ENCODE results near the gene SPTBN4. TPM values are rescaled to one million over a fixed set of nuclear protein-coding genes. Genes with fewer than 3 reads are reported as not detected.
"Not testable (repeated sequence)": the region's sequence is repeated elsewhere in the genome, so short reads cannot be mapped to it uniquely, and the experiment has no call there.

Gene SPTBN4
- polyA plus RNA-seq, 3 donors = 0.65 to 1.8 (median 1.4) TPM

- no peak for DNase-seq (ENCODE audit: low read depth in 3 of 3, low spot score in 2 of 3)
Observed at GRCh38 chr19:40611900-40612698, 145.3 kb downstream of the SPTBN4 start.

GRCh38 chr19:40612831-40613689 is 146.3 kb downstream of the SPTBN4 start:
- DNase-seq (ENCODE audit: low read depth in 3 of 3, low spot score in 2 of 3) = no peak

DNA sequence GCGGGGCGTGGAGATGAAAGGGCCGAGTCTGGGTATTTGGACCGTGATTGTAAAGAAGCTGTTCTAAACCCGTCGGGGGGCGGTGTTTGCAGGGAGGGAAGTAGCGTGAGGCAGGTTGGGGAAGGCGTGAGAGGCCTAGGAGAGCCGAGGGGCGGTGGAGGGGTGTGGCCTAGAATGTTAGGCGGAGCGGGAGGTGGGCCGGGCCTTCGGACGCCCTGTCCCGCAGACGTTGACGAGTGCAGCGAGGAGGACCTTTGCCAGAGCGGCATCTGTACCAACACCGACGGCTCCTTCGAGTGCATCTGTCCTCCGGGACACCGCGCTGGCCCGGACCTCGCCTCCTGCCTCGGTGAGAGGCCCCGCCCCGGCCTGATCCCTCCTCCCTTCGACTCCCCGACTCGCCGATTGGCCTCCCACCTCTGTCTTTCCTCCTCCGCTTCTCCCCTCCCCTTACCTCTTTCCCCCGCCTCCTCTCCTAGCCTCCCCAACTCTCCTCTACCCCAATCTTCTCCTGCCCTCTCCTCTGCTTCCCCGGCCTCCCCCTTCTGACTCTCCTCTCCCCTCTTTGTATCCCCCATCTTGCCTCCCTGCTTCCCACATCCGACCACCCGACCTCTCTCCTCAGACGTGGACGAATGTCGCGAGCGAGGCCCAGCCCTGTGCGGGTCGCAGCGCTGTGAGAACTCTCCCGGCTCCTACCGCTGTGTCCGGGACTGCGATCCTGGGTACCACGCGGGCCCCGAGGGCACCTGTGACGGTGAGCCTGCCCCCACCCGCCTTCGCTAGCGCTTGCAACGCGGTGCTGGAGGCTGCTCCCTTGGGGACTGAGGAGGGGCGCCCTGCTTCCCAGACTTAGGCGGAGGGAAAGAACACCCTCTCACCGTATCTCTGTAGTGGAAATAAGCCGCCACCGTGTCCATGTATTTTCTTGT is 147.2 kb downstream of the SPTBN4 start:
- no peak for DNase-seq (ENCODE audit: low read depth in 3 of 3, low spot score in 2 of 3)

GRCh38 chr19:40614622-40615411 is 148.0 kb downstream of the SPTBN4 start:
- DNase-seq (ENCODE audit: low read depth in 3 of 3, low spot score in 2 of 3) = no peak

DNA sequence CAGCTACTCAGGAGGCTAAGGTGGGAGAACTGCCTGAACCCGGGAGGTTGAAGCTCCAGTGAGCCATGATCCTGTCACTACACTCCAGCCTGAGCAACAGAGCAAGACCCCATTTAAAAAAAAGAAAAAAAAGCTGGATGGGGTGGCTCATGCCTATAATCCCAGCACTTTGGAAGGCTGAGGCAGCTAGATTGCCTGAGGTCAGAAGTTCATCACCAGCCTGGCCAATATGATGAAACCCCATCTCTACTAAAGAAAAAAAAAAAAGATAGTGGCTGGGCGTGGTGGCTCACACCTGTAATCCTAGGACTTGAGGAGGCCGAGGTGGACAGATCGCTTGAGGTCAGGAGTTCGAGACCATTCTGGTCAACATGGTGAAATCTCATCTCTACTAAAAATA is 149.4 kb downstream of the SPTBN4 start:
- no peak for DNase-seq (ENCODE audit: low read depth in 3 of 3, low spot score in 2 of 3)

DNA sequence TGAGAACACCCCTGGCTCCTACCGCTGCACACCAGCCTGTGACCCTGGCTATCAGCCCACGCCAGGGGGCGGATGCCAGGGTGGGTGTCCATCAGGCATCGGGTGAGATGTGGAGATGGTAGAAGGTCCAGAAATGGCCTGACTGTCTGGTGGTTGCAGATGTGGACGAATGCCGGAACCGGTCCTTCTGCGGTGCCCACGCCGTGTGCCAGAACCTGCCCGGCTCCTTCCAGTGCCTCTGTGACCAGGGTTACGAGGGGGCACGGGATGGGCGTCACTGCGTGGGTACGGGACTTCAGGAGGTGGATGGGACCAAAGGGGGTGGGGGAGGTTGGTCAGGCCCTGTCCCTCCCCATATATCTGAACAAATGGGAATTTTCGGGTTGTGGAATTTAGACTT is 150.1 kb downstream of the SPTBN4 start:
- DNase-seq (ENCODE audit: low read depth in 3 of 3, low spot score in 2 of 3) = no peak

- DNase-seq (ENCODE audit: low read depth in 3 of 3, low spot score in 2 of 3) = no peak
Observed at GRCh38 chr19:40617961-40618360, 151.2 kb downstream of the SPTBN4 start.

DNA sequence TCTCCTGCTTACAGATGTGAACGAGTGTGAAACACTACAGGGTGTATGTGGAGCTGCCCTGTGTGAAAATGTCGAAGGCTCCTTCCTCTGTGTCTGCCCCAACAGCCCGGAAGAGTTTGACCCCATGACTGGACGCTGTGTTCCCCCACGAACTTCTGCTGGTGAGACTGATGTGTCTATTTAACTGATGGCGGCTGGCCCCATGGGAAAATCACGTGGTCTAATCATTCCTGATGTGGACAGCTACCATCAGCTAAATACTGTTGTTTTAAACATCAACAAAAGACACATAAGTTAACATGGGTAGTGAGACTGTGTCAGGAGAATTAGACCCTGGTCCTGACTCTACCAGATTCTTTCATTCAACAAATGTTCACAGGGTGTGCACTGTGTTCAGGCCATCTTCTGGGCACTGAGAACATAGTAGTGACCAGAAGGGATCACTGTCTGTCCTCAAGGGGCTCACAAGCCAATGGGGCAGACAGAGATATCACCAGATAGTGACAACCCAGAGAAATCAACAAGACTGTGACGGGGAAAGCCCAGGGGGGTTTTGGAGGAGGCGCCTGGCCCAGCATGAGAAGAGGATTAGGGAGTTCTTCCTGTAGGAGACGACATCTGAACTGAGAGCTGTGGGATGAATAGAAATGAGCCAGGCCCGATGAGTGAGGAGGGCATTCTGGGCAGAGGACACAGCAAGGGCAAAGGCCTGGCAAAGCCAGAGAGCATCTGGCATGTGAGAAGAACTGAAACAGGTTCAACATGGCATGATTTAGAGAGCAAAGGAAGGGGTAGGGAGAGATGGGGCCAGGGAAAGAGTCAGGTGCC is 152.7 kb downstream of the SPTBN4 start:
- DNase-seq (ENCODE audit: low read depth in 3 of 3, low spot score in 2 of 3) = no peak

- no peak for DNase-seq (ENCODE audit: low read depth in 3 of 3, low spot score in 2 of 3)
Observed at GRCh38 chr19:40620161-40620485, 153.3 kb downstream of the SPTBN4 start.

- DNase-seq (ENCODE audit: low read depth in 3 of 3, low spot score in 2 of 3) = no peak
Observed at GRCh38 chr19:40621283-40621682, 154.5 kb downstream of the SPTBN4 start.

GRCh38 chr19:40621966-40622772 is 155.4 kb downstream of the SPTBN4 start:
- DNase-seq (ENCODE audit: low read depth in 3 of 3, low spot score in 2 of 3) = no peak

- DNase-seq (ENCODE audit: low read depth in 3 of 3, low spot score in 2 of 3) = no peak
Observed at GRCh38 chr19:40622773-40623075, 155.9 kb downstream of the SPTBN4 start.

DNA sequence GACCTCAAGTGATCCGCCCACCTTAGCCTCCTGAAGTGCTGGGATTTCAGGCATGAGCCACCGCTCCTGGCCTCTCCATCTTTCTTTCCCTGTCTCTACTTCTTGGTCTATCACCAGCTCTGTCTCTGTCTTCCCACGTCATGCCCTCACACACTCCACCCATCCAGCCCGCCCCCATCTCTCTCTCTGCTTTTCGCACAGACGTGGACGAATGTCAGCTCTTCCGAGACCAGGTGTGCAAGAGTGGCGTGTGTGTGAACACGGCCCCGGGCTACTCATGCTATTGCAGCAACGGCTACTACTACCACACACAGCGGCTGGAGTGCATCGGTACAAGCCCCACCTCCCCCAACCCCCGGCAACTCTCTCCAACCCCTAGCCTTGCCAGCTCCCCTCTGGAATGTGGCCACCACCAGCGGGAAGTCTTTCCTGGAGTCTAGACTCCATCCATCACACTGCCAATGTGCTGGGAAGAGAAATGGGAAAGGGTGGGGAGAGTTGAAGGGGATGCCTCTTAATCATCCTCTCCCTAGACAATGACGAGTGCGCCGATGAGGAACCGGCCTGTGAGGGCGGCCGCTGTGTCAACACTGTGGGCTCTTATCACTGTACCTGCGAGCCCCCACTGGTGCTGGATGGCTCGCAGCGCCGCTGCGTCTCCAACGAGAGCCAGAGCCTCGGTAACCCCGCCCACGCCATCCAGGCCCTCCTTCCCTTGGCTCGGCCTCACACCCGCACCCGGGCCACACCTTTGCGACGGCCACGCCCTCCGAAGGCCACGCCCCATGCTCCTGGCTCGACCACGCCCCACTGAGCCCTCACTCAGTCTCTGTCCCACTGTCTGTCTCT is 156.8 kb downstream of the SPTBN4 start:
- DNase-seq (ENCODE audit: low read depth in 3 of 3, low spot score in 2 of 3) = no peak

DNA sequence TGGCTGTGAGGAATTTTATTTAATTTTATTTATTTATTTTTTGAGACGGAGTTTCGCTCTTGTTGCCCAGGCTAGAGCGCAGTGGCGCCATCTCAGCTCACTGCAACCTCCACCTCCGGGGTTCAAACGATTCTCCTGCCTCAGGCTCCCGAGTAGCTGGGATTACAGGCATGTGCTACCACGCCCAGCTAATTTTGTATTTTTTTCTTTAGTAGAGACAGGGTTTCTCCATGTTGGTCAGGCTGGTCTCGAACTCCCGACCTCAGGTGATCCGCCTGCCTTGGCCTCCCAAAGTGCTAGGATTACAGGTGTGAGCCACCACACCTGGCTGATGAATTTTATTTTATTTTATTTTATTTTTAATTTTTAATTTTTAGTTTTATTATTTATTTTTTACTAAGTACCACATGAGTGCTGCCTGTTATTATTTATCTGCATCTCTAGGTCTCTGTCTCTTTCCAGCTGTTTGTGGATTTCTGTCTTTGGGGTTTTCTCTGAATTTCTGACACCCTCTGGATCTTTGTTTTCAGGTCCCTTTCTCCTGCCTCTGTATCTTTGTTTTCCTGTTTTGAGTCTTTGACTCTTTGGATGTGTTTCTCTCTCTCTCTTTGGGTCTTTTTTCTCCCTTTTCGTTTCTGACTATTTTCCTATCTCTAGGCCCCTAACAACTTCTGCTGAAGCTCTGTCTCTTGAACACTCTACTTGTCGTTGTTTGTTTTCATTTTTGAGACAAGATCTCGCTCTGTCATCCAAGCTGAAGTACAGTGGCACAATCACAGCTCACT is 157.8 kb downstream of the SPTBN4 start:
- DNase-seq (ENCODE audit: low read depth in 3 of 3, low spot score in 2 of 3) = not testable (repeated sequence)

- no peak for DNase-seq (ENCODE audit: low read depth in 3 of 3, low spot score in 2 of 3)
Observed at GRCh38 chr19:40625406-40626120, 158.8 kb downstream of the SPTBN4 start.
